DOHH2 (cell line): ENCODE measurements around the gene HEG1.

Experiments
- H3F3A ChIP-seq: fragments of 200-600 bp; sonication (generic), shearing (Covaris generic); 2 replicates; pipeline ENCODE4 v1.6.0; 2016; ENCODE audit warnings: antibody characterized with exemption, mild to moderate bottlenecking; ENCODE audit not compliant: control insufficient read depth, insufficient read depth
- H3K27ac ChIP-seq: fragments of 200-600 bp; sonication (generic); 2 replicates; pipeline ENCODE4 v1.5.1; 2014; ENCODE audit warnings: low read depth, mild to moderate bottlenecking, low read length, moderate library complexity
- H3K27me3 ChIP-seq: fragments of 200-600 bp; sonication (generic); 2 replicates; pipeline ENCODE4 v1.6.1; 2014; ENCODE audit warnings: mild to moderate bottlenecking, low read length, mixed read lengths; ENCODE audit not compliant: control insufficient read depth
- H3K36me3 ChIP-seq: fragments of 200-600 bp; sonication (generic); 2 replicates; pipeline ENCODE4 v1.6.1; 2014; ENCODE audit warnings: mild to moderate bottlenecking, low read length, moderate library complexity, mixed read lengths; ENCODE audit not compliant: control insufficient read depth
- H3K4me1 ChIP-seq: fragments of 200-600 bp; sonication (generic); 2 replicates; pipeline ENCODE4 v1.6.1; 2014; ENCODE audit warnings: mild to moderate bottlenecking, low read length, mixed read lengths; ENCODE audit not compliant: control insufficient read depth
- H3K4me2 ChIP-seq: fragments of 200-600 bp; sonication (generic); 2 replicates; pipeline ENCODE4 v1.6.0; 2014; ENCODE audit warnings: mild to moderate bottlenecking, low read length, moderate library complexity
- H3K4me3 ChIP-seq: fragments of 200-600 bp; sonication (generic); 2 replicates; pipeline ENCODE4 v1.5.1; 2014; ENCODE audit warnings: mild to moderate bottlenecking, low read length, mixed read lengths
- H3K79me2 ChIP-seq: fragments of 200-600 bp; sonication (generic); 2 replicates; pipeline ENCODE4 v1.6.1; 2014; ENCODE audit warnings: mild to moderate bottlenecking, low read length, mixed read lengths; ENCODE audit not compliant: control insufficient read depth
- H3K9me2 ChIP-seq: fragments of 200-600 bp; sonication (generic); replicated peaks from 2 replicates; pipeline ENCODE4 v1.6.1; 2014; ENCODE audit warnings: mild to moderate bottlenecking, low read length, mixed read lengths; ENCODE audit not compliant: control insufficient read depth
- H3K9me3 ChIP-seq: fragments of 200-600 bp; sonication (generic); 2 replicates; pipeline ENCODE4 v1.6.1; 2014; ENCODE audit warnings: antibody characterized with exemption, low read length, mixed read lengths; ENCODE audit not compliant: control insufficient read depth, insufficient read depth
- H4K20me1 ChIP-seq: fragments of 200-600 bp; sonication (generic); 2 replicates; pipeline ENCODE4 v1.6.0; 2014; ENCODE audit warnings: low read depth, mild to moderate bottlenecking, antibody characterized with exemption, low read length, moderate library complexity; ENCODE audit not compliant: control insufficient read depth, insufficient read depth
- EZH2phosphoT487 ChIP-seq: fragments of 200-600 bp; sonication (generic); IDR thresholded peaks from 2 replicates; pipeline ENCODE4 v1.6.1; 2017; ENCODE audit warnings: borderline replicate concordance, mild to moderate bottlenecking, antibody characterized with exemption, low read length, moderate library complexity, mixed read lengths
- TF ChIP-seq, protein P1 (sequence below): fragments of 200-600 bp; sonication (generic); IDR thresholded peaks from one replicate; pipeline ENCODE4 v1.5.1; 2014; ENCODE audit warnings: antibody characterized with exemption, mild to moderate bottlenecking, low read depth, low read length; ENCODE audit not compliant: poor library complexity, severe bottlenecking

Gene HEG1

DNA sequence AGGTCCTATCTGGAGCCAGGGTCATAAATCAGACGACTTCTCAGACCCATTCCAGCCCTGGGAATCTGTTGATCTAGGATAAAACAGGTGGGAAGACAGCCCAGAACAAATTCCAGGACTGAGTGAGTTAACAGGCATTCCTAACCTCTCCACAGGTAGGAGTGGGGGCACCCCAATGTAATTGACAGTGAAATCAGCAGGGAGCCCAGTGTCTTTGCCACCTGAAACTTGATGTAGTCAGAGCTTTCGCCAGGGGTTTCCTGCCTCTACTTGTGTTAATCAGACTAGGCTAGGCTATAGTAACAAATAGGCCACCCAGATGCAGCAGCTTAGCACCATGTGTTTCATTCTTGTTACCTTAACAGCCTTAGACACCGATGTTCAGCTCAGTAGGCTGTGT, 2.7 kb upstream of the HEG1 start:
- no peak overlapping the region for H3K4me2 ChIP-seq
- H4K20me1 ChIP-seq, result no peaks in the 10 kb centered on the region
- no peaks in the 10 kb centered on the region for H3K9me2 ChIP-seq
- no peak overlapping the region for H3K27ac ChIP-seq
- no peak for TF ChIP-seq EZH2phosphoT487
- H3K9me3 ChIP-seq, result no peaks in the 10 kb centered on the region
- H3K4me3 ChIP-seq, result no peak overlapping the region
- peaks cover 56% of the 10 kb centered on the region for H3K27me3 ChIP-seq
- H3F3A ChIP-seq, result no peaks in the 10 kb centered on the region
- peaks cover 8% of the 10 kb centered on the region; the same call in 1 of the 2 replicates for H3K4me1 ChIP-seq
- no peaks in the 10 kb centered on the region for H3K36me3 ChIP-seq
- H3K79me2 ChIP-seq, result no peaks in the 10 kb centered on the region

DNA sequence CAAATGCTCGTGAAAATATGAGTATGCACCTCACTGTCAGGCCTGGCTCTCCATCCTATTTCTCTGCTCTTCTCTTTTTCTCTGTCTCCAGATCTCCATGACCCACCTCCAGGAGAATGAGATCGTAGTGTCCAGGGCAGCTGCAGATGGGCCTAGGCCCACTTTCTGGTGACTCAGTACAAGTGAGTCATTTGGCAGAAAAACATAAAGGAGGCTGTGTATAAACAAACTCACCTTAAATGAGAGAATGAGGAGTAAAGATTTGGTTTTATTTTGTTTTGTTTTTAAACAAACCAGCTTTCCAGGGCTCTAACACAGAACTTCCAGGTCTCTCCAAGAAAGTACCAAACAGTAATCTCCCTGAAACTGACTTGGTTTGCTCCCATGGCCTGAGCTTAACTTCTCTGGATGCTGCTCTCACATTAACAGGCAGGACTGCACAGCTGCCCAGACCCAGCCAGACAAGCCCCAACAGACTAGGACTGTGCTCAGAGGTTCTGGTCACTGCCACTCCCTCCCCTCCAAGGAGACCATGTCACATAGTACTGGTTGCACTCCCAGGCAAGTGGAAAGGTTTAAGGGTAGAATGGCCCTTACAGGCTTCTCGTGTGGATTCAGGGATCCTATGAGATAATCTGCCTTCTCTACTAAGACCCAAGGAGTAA, 1.5 kb upstream of the HEG1 start:
- H3K27ac ChIP-seq, result no peak overlapping the region
- H3K36me3 ChIP-seq, result no peaks in the 10 kb centered on the region
- H3K9me2 ChIP-seq, result no peaks in the 10 kb centered on the region
- peaks cover 8% of the 10 kb centered on the region; the same call in 1 of the 2 replicates for H3K4me1 ChIP-seq
- no peaks in the 10 kb centered on the region for H4K20me1 ChIP-seq
- no peaks in the 10 kb centered on the region for H3K9me3 ChIP-seq
- no peak overlapping the region for H3K4me3 ChIP-seq
- H3K27me3 ChIP-seq, result peaks cover 68% of the 10 kb centered on the region
- no peaks in the 10 kb centered on the region for H3K79me2 ChIP-seq
- TF ChIP-seq, protein P1, sequence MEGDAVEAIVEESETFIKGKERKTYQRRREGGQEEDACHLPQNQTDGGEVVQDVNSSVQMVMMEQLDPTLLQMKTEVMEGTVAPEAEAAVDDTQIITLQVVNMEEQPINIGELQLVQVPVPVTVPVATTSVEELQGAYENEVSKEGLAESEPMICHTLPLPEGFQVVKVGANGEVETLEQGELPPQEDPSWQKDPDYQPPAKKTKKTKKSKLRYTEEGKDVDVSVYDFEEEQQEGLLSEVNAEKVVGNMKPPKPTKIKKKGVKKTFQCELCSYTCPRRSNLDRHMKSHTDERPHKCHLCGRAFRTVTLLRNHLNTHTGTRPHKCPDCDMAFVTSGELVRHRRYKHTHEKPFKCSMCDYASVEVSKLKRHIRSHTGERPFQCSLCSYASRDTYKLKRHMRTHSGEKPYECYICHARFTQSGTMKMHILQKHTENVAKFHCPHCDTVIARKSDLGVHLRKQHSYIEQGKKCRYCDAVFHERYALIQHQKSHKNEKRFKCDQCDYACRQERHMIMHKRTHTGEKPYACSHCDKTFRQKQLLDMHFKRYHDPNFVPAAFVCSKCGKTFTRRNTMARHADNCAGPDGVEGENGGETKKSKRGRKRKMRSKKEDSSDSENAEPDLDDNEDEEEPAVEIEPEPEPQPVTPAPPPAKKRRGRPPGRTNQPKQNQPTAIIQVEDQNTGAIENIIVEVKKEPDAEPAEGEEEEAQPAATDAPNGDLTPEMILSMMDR, result no peak
- no peak for TF ChIP-seq EZH2phosphoT487
- H3F3A ChIP-seq, result no peaks in the 10 kb centered on the region
- H3K4me2 ChIP-seq, result no peak overlapping the region

GRCh38 chr3:125055331-125055912, 375 bp downstream of the HEG1 start:
- no peaks in the 10 kb centered on the region for H4K20me1 ChIP-seq
- peaks cover 8% of the 10 kb centered on the region; the same call in 1 of the 2 replicates for H3K4me1 ChIP-seq

More at GRCh38 chr3:125055331-125055912, 375 bp downstream of the HEG1 start:
- no peaks in the 10 kb centered on the region for H3K79me2 ChIP-seq
- peak; percentile 94; the same call in 1 of the 2 replicates for TF ChIP-seq EZH2phosphoT487
- TF ChIP-seq, protein P1, result no peak
- H3K27ac ChIP-seq, result no peak overlapping the region
- H3K27me3 ChIP-seq, result peaks cover 84% of the 10 kb centered on the region
- H3K4me3 ChIP-seq, result peak overlapping the region; percentile 34
- H3K4me2 ChIP-seq, result peak overlapping the region; percentile 42
- H3K9me2 ChIP-seq, result no peaks in the 10 kb centered on the region
- H3K36me3 ChIP-seq, result no peaks in the 10 kb centered on the region
- no peaks in the 10 kb centered on the region for H3F3A ChIP-seq
- H3K9me3 ChIP-seq, result no peaks in the 10 kb centered on the region
